Esophagus squamous epithelium (tissue), 5 donors: ENCODE data around the gene FAM228B. TPM values are rescaled to one million over a fixed set of nuclear protein-coding genes. Genes with fewer than 3 reads are reported as not detected.
"Not testable (repeated sequence)": the region's sequence is repeated elsewhere in the genome, so short reads cannot be mapped to it uniquely, and the experiment has no call there.

ENCODE experiments used
- DNase-seq: peaks from one replicate; lab custom pipeline; 2025; lab: John Stamatoyannopoulos, UW
- H3K27ac ChIP-seq, 4 donors: fragments of 200-600 bp; sonication (generic); one replicate each; pipeline ENCODE4 v1.5.1; 2016 to 2019; ENCODE audit warnings: mild to moderate bottlenecking in 1 of 4
- H3K27me3 ChIP-seq, 4 donors: fragments of 200-600 bp; sonication (generic); 1 replicate in 3 of 4; 2 replicates in 1 of 4; pipeline versions ENCODE4 v1.5.1 to v1.6.0; 2017 to 2021; ENCODE audit warnings: antibody characterized with exemption in 1 of 4
- H3K36me3 ChIP-seq, 3 donors: fragments of 200-600 bp; sonication (generic); one replicate each; pipeline ENCODE4 v1.5.1; 2016 to 2019
- H3K4me1 ChIP-seq, 3 donors: fragments of 200-600 bp; sonication (generic); one replicate each; pipeline ENCODE4 v1.5.1; 2017 to 2019
- H3K4me3 ChIP-seq, 4 donors: fragments of 200-600 bp; sonication (generic); 1 replicate in 3 of 4; 2 replicates in 1 of 4; pipeline ENCODE4 v1.5.1; 2016 to 2019; ENCODE audit warnings: mild to moderate bottlenecking in 2 of 4, moderate library complexity in 1 of 4
- H3K9me3 ChIP-seq, 3 donors: fragments of 200-600 bp; sonication (generic); one replicate each; pipeline ENCODE4 v1.5.1; 2016 to 2019
- CTCF ChIP-seq, 6 experiments: fragments of 450-650 bp in 4 of 6; fragments of 200-600 bp in 2 of 6; sonication (generic) in 2 of 6; IDR thresholded peaks; one replicate each; pipeline ENCODE4 v1.5.1; 2016 to 2019; ENCODE audit warnings: antibody characterized with exemption in 6 of 6, mild to moderate bottlenecking in 4 of 6, moderate library complexity in 4 of 6
- POLR2A ChIP-seq, 4 donors: fragments of 450-650 bp; IDR thresholded peaks; one replicate each; pipeline ENCODE4 v1.6.1; 2017; ENCODE audit warnings: antibody characterized with exemption in 4 of 4, mild to moderate bottlenecking in 4 of 4, moderate library complexity in 3 of 4
- WGBS, 2 donors: methylation state at CpG; one replicate each; pipeline ENCODE4 v1.1.5; 2018; 5-methylcytosine and 5-hydroxymethylcytosine counted together
- intact Hi-C: fragments of 100-400 bp; cut with DNase I; formaldehyde crosslinking; loops from one replicate; pipeline ENCODE4 v1.15.0; 2022
- total RNA-seq, 4 donors: library from RNA; depleted of rRNA; stranded (reverse); fragments of >200 nt; gene quantifications; one replicate each; pipeline ENCODE4 v1.1.0, GENCODE V29; 2016
- donor health status: DM: yes; HTN: yes; CAD: no.

The FAM228B gene
- total RNA-seq, 4 donors from 2014 or later = 0.87 to 16.4 (median 8.4) TPM

- H3K27me3 ChIP-seq = no peaks in the 10 kb centered on the region
- WGBS, 2 donors = 64 to 76% methylated on average over 1 of the region's 1 CpG
- no peak overlapping the region for H3K4me3 ChIP-seq
- DNase-seq = no peak
- no peak overlapping the region for H3K27ac ChIP-seq
- TF ChIP-seq POLR2A (IDR thresholded peaks at IDR 0.05) (no peak), CTCF (IDR thresholded peaks at IDR 0.05) (no peak)
- no peaks in the 10 kb centered on the region for H3K9me3 ChIP-seq
- peaks cover 0 to 19% (median 0%) of the 10 kb centered on the region in 3 donors for H3K36me3 ChIP-seq
- H3K4me1 ChIP-seq = peaks cover 10 to 38% (median 20%) of the 10 kb centered on the region in 3 donors
- intact Hi-C loops = no loop called here
Observed at GRCh38 chr2:24086241-24086640, 37.0 kb upstream of the FAM228B start.

GRCh38 chr2:24087032-24087431 lies 36.2 kb upstream of the FAM228B start:
- intact Hi-C loops = no loop called here
- 69 to 78% methylated on average over 3 of the region's 3 CpGs for WGBS, 2 donors

GRCh38 chr2:24088821-24089359 lies 34.4 kb upstream of the FAM228B start:
- H3K27ac ChIP-seq = peak overlapping the region in 3 of 4 donors; percentile 31 to 68 (median 35)
- TF ChIP-seq CTCF (IDR thresholded peaks at IDR 0.05) = no peak
- TF ChIP-seq POLR2A (IDR thresholded peaks at IDR 0.05) = no peak
- WGBS, 2 donors = 63 to 83% methylated on average over 2 of the region's 2 CpGs
- no peaks in the 10 kb centered on the region for H3K36me3 ChIP-seq
- peaks cover 0 to 12% (median 7%) of the 10 kb centered on the region in 3 donors for H3K4me1 ChIP-seq
- no peaks in the 10 kb centered on the region for H3K27me3 ChIP-seq
- no peak overlapping the region for H3K4me3 ChIP-seq
- no peaks in the 10 kb centered on the region for H3K9me3 ChIP-seq
- intact Hi-C loops = no loop called here
- DNase-seq = no peak

More at GRCh38 chr2:24087032-24087431, 36.2 kb upstream of the FAM228B start:
- Histone ChIP-seq H3K4me3 (no peak overlapping the region), H3K9me3 (no peaks in the 10 kb centered on the region), H3K4me1 (peaks cover 10 to 30% (median 20%) of the 10 kb centered on the region in 3 donors), H3K27me3 (no peaks in the 10 kb centered on the region), H3K27ac (no peak overlapping the region), H3K36me3 (peaks cover 0 to 11% (median 0%) of the 10 kb centered on the region in 3 donors)
- DNase-seq = no peak
- TF ChIP-seq POLR2A (IDR thresholded peaks at IDR 0.05) (no peak), CTCF (IDR thresholded peaks at IDR 0.05) (no peak)

GRCh38 chr2:24093270-24093669 lies 30.0 kb upstream of the FAM228B start:
- peaks cover 0 to 18% (median 0%) of the 10 kb centered on the region in 3 donors for H3K36me3 ChIP-seq
- H3K4me3 ChIP-seq, DNase-seq, H3K9me3 ChIP-seq, H3K4me1 ChIP-seq, H3K27ac ChIP-seq, H3K27me3 ChIP-seq, intact Hi-C loops: not testable (repeated sequence)
- 93 to 100% methylated on average over 5 of the region's 5 CpGs for WGBS, 2 donors

- H3K4me3 ChIP-seq, H3K27ac ChIP-seq, H3K9me3 ChIP-seq, intact Hi-C loops, H3K4me1 ChIP-seq, H3K27me3 ChIP-seq, DNase-seq: not testable (repeated sequence)
- WGBS, 2 donors = 80 to 97% methylated on average over 7 of the region's 17 CpGs
- peaks cover 0 to 18% (median 0%) of the 10 kb centered on the region in 3 donors for H3K36me3 ChIP-seq
Observed at GRCh38 chr2:24095171-24095677, 28.0 kb upstream of the FAM228B start.

- 72 to 74% methylated on average over 2 of the region's 2 CpGs for WGBS, 2 donors
- H3K36me3 ChIP-seq, H3K9me3 ChIP-seq, intact Hi-C loops, H3K27ac ChIP-seq, H3K27me3 ChIP-seq, DNase-seq, H3K4me3 ChIP-seq: not testable (repeated sequence)
- H3K4me1 ChIP-seq = peaks cover 0 to 11% (median 0%) of the 10 kb centered on the region in 3 donors
Observed at GRCh38 chr2:24100732-24101131, 22.5 kb upstream of the FAM228B start.
